Measurements from ENCODE around the gene SYAP1. TPM values are rescaled to one million over a fixed set of nuclear protein-coding genes. Genes with fewer than 3 reads are reported as not detected.
A peak's percentile ranks its signal among the peaks of the same experiment; 100 is the strongest.

SYAP1 gene, protein sequence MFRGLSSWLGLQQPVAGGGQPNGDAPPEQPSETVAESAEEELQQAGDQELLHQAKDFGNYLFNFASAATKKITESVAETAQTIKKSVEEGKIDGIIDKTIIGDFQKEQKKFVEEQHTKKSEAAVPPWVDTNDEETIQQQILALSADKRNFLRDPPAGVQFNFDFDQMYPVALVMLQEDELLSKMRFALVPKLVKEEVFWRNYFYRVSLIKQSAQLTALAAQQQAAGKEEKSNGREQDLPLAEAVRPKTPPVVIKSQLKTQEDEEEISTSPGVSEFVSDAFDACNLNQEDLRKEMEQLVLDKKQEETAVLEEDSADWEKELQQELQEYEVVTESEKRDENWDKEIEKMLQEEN
- 10 to 100 TPM; 25.4 to 39.1 (median 30.4) TPM for total RNA-seq

DNA sequence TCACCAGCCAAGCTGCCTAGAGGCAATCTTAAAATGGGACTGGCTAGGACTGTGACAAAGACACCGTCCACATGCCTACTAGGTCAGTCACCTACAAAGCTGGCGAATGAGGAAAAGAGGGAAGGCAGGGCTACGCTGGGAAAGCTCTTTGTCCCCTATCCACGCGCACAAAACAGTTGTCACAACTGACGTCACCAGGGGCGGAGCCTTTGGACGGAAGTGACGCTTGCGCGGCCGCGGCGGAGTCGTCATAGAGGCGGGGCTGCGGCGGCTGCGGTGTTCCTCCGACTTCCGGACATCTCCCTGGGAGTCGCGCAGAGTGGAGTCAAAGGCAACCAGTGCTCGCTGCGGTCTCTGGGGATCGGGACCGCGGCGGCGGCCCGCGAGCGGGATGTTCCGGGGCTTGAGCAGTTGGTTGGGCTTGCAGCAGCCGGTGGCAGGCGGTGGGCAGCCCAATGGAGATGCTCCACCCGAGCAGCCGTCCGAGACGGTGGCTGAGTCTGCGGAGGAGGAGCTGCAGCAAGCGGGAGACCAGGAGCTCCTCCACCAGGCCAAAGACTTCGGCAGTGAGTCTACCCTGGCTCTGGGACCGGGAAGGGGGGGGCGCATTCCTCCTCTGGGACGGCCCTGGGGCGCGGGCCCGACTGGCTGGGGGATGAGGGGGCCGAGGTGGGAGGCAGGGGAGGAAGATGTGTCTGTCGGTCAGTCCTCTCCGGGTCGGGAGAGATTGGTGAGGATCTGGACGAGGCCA is at the start of gene SYAP1:
TSS of gene SYAP1 (plus strand) at position 279 of the 751 bp plus-strand sequence. CDS start at position 392, 113 bp downstream.
- Histone ChIP-seq H3K9me3 (no peaks in the 10 kb centered on the region), H3K4me1 (peaks cover 0 to 30% (median 14%) of the 10 kb centered on the region in 3 donors), H3K27me3 (no peaks in the 10 kb centered on the region), H3K4me3 (peak within 1 kb of the TSS; percentile 67 to 90), H3K27ac (peak within 1 kb of the TSS; percentile 91 to 99 (median 96)), H3K36me3 (no peaks in the 10 kb centered on the region)
- ATAC-seq: peak; percentile 98
- TF ChIP-seq, protein P1, sequence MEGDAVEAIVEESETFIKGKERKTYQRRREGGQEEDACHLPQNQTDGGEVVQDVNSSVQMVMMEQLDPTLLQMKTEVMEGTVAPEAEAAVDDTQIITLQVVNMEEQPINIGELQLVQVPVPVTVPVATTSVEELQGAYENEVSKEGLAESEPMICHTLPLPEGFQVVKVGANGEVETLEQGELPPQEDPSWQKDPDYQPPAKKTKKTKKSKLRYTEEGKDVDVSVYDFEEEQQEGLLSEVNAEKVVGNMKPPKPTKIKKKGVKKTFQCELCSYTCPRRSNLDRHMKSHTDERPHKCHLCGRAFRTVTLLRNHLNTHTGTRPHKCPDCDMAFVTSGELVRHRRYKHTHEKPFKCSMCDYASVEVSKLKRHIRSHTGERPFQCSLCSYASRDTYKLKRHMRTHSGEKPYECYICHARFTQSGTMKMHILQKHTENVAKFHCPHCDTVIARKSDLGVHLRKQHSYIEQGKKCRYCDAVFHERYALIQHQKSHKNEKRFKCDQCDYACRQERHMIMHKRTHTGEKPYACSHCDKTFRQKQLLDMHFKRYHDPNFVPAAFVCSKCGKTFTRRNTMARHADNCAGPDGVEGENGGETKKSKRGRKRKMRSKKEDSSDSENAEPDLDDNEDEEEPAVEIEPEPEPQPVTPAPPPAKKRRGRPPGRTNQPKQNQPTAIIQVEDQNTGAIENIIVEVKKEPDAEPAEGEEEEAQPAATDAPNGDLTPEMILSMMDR (IDR thresholded peaks at IDR 0.05): no peak
- TF ChIP-seq POLR2AphosphoS5 (IDR thresholded peaks at IDR 0.05) (peak; percentile 93), EP300 (IDR thresholded peaks at IDR 0.05) (no peak), POLR2A (IDR thresholded peaks at IDR 0.05) (peak; percentile 90 to 91)
- 1% methylated on average over 26 of the region's 54 CpGs; no CpG with 5 or more reads in 1 of the 2 donors for WGBS, 2 donors (ENCODE audit: low coverage in 1 of 2)

DNA sequence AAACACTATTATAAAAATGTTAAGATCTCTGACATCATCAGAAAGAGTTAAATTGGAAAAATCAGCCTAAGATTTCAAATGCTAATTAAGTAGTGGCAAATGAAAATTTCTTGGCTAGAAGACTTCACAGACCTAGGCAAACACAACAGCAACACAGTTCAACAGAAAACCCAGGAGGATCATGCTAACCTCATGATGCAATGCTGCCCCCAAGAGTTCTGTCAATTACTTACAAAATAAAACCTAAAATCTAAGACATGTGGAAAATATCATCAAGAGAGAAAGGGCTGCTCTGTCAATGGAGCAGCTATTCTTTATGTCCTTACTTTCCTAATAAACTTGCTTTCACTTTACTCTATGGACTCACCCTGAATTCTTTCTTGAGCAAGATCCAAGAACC is 48.4 kb upstream of the SYAP1 start:
- no peaks in the 10 kb centered on the region for H3K4me1 ChIP-seq
- H3K27ac ChIP-seq: no peak overlapping the region
- peaks cover 0 to 36% of the 10 kb centered on the region in 2 donors for H3K36me3 ChIP-seq
- no peaks in the 10 kb centered on the region for H3K9me3 ChIP-seq
- ATAC-seq: no peak
- no peak overlapping the region for H3K4me3 ChIP-seq
- H3K27me3 ChIP-seq: no peaks in the 10 kb centered on the region
- TF ChIP-seq, protein P1 (IDR thresholded peaks at IDR 0.05): peak in 2 of 4 experiments; percentile 30 to 38
- no peak for TF ChIP-seq POLR2A (IDR thresholded peaks at IDR 0.05)
- TF ChIP-seq POLR2AphosphoS5 (IDR thresholded peaks at IDR 0.05): no peak

DNA sequence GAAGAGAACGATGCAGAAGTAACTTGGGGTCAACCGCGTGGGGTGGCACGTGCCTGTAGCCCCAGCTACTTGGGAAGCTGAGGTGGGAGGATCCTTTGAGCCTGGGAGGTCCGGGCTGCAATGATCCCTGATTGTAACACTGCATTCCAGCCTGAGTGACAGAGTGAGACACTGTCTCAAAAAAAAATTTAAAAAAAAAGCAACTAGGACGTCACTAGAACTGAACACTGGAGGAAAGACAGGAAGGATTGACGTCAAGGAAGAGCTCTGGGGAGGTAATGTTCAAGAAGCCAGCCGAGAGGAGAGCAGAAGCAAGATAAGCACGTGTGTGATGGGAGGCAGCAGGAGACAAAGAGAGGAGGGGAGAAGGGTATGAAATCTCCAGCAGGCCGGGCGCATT is 40.7 kb upstream of the SYAP1 start:
- WGBS, 2 donors (ENCODE audit: low coverage in 1 of 2): 48 to 67% methylated on average over 5 to 6 of the region's 11 CpGs
- H3K4me1 ChIP-seq: no peaks in the 10 kb centered on the region
- H3K27me3 ChIP-seq: no peaks in the 10 kb centered on the region
- no peaks in the 10 kb centered on the region for H3K9me3 ChIP-seq
- H3K4me3 ChIP-seq: no peak overlapping the region
- no peak for ATAC-seq
- H3K27ac ChIP-seq: no peak overlapping the region
- peaks cover 0 to 76% of the 10 kb centered on the region in 2 donors for H3K36me3 ChIP-seq
- no peak for TF ChIP-seq POLR2AphosphoS5 (IDR thresholded peaks at IDR 0.05)
- TF ChIP-seq, protein P1 (IDR thresholded peaks at IDR 0.05): no peak
- TF ChIP-seq EP300 (IDR thresholded peaks at IDR 0.05): no peak
- TF ChIP-seq POLR2A (IDR thresholded peaks at IDR 0.05): no peak

DNA sequence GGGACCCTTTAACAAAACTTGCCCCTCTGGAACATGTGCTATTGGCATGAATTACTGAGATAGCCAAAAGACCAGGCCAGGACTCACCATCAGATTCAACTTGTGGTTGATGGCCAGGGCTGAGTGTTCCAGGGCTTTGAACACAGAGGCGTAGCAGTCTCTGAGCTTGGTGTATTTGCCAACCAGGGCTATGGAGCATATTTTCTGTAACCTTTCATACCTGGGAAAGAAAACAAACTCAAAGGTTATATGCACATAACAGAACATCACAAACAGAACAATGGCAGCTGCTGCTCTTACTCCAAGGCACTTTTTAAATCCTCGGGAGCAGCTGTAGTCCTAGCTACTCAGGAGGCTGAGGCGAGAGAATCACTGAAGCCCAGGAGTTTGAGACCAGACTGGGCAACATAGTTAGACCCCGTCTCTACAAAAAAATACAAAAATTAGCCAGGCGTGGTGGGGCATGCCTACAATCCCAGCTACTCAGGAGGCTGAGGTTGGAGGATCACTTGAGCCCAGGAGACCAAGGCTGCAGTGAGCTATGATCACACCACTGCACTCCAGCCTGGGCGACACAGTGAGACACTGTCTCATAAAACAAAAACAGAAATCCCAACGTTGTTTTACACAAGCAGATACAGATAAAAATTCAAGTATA is 36.3 kb upstream of the SYAP1 start:
- peaks cover 0 to 87% of the 10 kb centered on the region in 2 donors for H3K36me3 ChIP-seq
- ATAC-seq: no peak
- H3K4me1 ChIP-seq: no peaks in the 10 kb centered on the region
- TF ChIP-seq POLR2AphosphoS5 (IDR thresholded peaks at IDR 0.05) (no peak), POLR2A (IDR thresholded peaks at IDR 0.05) (no peak), EP300 (IDR thresholded peaks at IDR 0.05) (no peak)
- TF ChIP-seq, protein P1 (IDR thresholded peaks at IDR 0.05): no peak
- no peaks in the 10 kb centered on the region for H3K9me3 ChIP-seq
- no peak overlapping the region for H3K27ac ChIP-seq
- 86 to 100% methylated on average over 2 to 4 of the region's 7 CpGs for WGBS, 2 donors (ENCODE audit: low coverage in 1 of 2)
- H3K27me3 ChIP-seq: no peaks in the 10 kb centered on the region
- H3K4me3 ChIP-seq: no peak overlapping the region

All from gastroesophageal sphincter (tissue), 4 donors.